HepG2 (cell line): Measurements from ENCODE around the gene CTSZ. TPM values are rescaled to one million over a fixed set of nuclear protein-coding genes. Genes with fewer than 3 reads are reported as not detected.

Source experiments
- ARNT ChIP-seq: fragments of 450-650 bp; IDR thresholded peaks from 2 replicates; pipeline ENCODE4 v1.6.1; 2017
- EEA1 ChIP-seq: sonication (generic); formaldehyde crosslinking; IDR thresholded peaks from 2 replicates; pipeline ENCODE4 v1.5.1; 2020; ENCODE audit warnings: mild to moderate bottlenecking, missing genetic modification reagents, borderline replicate concordance
- HCFC1 ChIP-seq: fragments of 150-350 bp; IDR thresholded peaks from 2 replicates; pipeline ENCODE4 v1.6.1; 2014; ENCODE audit warnings: low read depth, low read length
- HHEX ChIP-seq: IDR thresholded peaks from 2 replicates; pipeline ENCODE4 v1.6.1; 2016; ENCODE audit warnings: control low read depth
- HNF4G ChIP-seq, 2 experiments: sonication (generic) in 1 of 2; formaldehyde crosslinking in 1 of 2; IDR thresholded peaks; 2 replicates each; pipeline versions ENCODE4 v1.4.0 to v1.6.1; 2011 to 2020; ENCODE audit warnings: borderline replicate concordance in 2 of 2, low read depth in 2 of 2, mild to moderate bottlenecking in 2 of 2, low read length in 1 of 2, missing genetic modification reagents in 1 of 2, moderate library complexity in 1 of 2
- IRX3 ChIP-seq: sonication (generic); formaldehyde crosslinking; IDR thresholded peaks from 2 replicates; pipeline ENCODE4 v1.8.1; 2023; ENCODE audit warnings: mild to moderate bottlenecking, low read depth, missing genetic modification reagents, borderline replicate concordance
- MED13 ChIP-seq: sonication (generic); formaldehyde crosslinking; IDR thresholded peaks from 2 replicates; pipeline ENCODE4 v1.5.0; 2020; ENCODE audit warnings: missing genetic modification reagents
- MEIS2 ChIP-seq: sonication (generic); formaldehyde crosslinking; IDR thresholded peaks from 2 replicates; pipeline ENCODE4 v1.9.0; 2021; ENCODE audit warnings: mild to moderate bottlenecking, missing genetic modification reagents
- MTF1 ChIP-seq: sonication (generic); formaldehyde crosslinking; IDR thresholded peaks from 2 replicates; pipeline ENCODE4 v1.5.0; 2020; ENCODE audit warnings: missing genetic modification reagents
- NKX3-1 ChIP-seq: sonication (generic); formaldehyde crosslinking; IDR thresholded peaks from 2 replicates; pipeline ENCODE4 v1.5.0; 2020; ENCODE audit warnings: missing genetic modification reagents
- NR1H2 ChIP-seq: sonication (generic); formaldehyde crosslinking; IDR thresholded peaks from 2 replicates; pipeline ENCODE4 v1.8.1; 2022; ENCODE audit warnings: low read depth, missing genetic modification reagents, borderline replicate concordance
- NR3C1 ChIP-seq: sonication (generic); formaldehyde crosslinking; IDR thresholded peaks from 2 replicates; pipeline ENCODE4 v1.4.0; 2020; ENCODE audit warnings: missing genetic modification reagents
- SOX13 ChIP-seq, 3 experiments: fragments of 450-650 bp in 1 of 3; sonication (generic) in 1 of 3; formaldehyde crosslinking in 1 of 3; IDR thresholded peaks in 2 of 3; conservative IDR thresholded peaks in 1 of 3; 2 replicates each; pipeline versions ENCODE4 v1.5.0 to v1.6.1; 2016 to 2020; ENCODE audit warnings: antibody characterized with exemption in 1 of 3, mild to moderate bottlenecking in 1 of 3, missing compliant biosample characterization in 1 of 3, missing genetic modification reagents in 1 of 3, moderate library complexity in 1 of 3
- TBP ChIP-seq: sonication (generic); formaldehyde crosslinking; IDR thresholded peaks from 2 replicates; pipeline ENCODE4 v1.5.0; 2020; ENCODE audit warnings: missing genetic modification reagents
- ZBTB38 ChIP-seq: sonication (generic); formaldehyde crosslinking; IDR thresholded peaks from 2 replicates; pipeline ENCODE4 v1.5.1; 2020; ENCODE audit warnings: mild to moderate bottlenecking, missing genetic modification reagents
- ZBTB42 ChIP-seq: sonication (generic); formaldehyde crosslinking; IDR thresholded peaks from 2 replicates; pipeline ENCODE4 v1.5.0; 2020; ENCODE audit warnings: mild to moderate bottlenecking, missing genetic modification reagents
- ZBTB49 ChIP-seq: sonication (generic); formaldehyde crosslinking; IDR thresholded peaks from 2 replicates; pipeline ENCODE4 v1.4.0; 2020; ENCODE audit warnings: missing genetic modification reagents, borderline replicate concordance
- ZEB1 ChIP-seq: IDR thresholded peaks from 2 replicates; pipeline ENCODE4 v1.6.1; 2012; ENCODE audit warnings: mild to moderate bottlenecking, low read depth, inconsistent platforms; ENCODE audit not compliant: insufficient replicate concordance
- ZNF354B ChIP-seq: sonication (generic); formaldehyde crosslinking; IDR thresholded peaks from 2 replicates; pipeline ENCODE4 v1.8.0; 2022; ENCODE audit warnings: mild to moderate bottlenecking, missing genetic modification reagents
- ZNF557 ChIP-seq: sonication (generic); formaldehyde crosslinking; IDR thresholded peaks from 2 replicates; pipeline ENCODE4 v1.4.0; 2020; ENCODE audit warnings: missing genetic modification reagents
- ZNF788 ChIP-seq: sonication (generic); formaldehyde crosslinking; IDR thresholded peaks from 2 replicates; pipeline ENCODE4 v1.5.0; 2020; ENCODE audit warnings: mild to moderate bottlenecking, missing genetic modification reagents, borderline replicate concordance
- polyA plus RNA-seq, 8 experiments: library from polyadenylated mRNA; depleted of rRNA in 3 of 8; stranded (reverse) in 7 of 8; unstranded in 1 of 8; fragments of >200 nt; fragmentation: Illumina TruSeq in 4 of 8; extraction: Trizol in 4 of 8; gene quantifications; 2 replicates each; pipeline versions ENCODE4 v1.2.1 to v1.2.3, GENCODE V29; 2011 to 2016; ENCODE audit warnings: low read depth in 4 of 8, missing spikeins in 1 of 8, mixed read lengths in 1 of 8; ENCODE audit not compliant: insufficient read depth in 1 of 8
- total RNA-seq, 5 experiments: library from RNA; depleted of rRNA; stranded (reverse); fragments of >200 nt; fragmentation: Illumina TruSeq; extraction: Trizol; gene quantifications; 2 replicates each; pipeline ENCODE4 v1.2.3, GENCODE V29; 2016; ENCODE audit warnings: low read depth in 1 of 5
- TF ChIP-seq, protein P1 (sequence below): sonication (generic); formaldehyde crosslinking; conservative IDR thresholded peaks from 2 replicates; pipeline ENCODE4 v1.4.0; 2020; ENCODE audit warnings: mild to moderate bottlenecking, missing genetic modification reagents, moderate library complexity

The CTSZ gene
- total and polyA plus RNA-seq, 2 of the 13 experiments (the other 11 are each of a cell fraction or from before 2014, with no cell fraction given) = 0.33 TPM; not detected in 1

DNA sequence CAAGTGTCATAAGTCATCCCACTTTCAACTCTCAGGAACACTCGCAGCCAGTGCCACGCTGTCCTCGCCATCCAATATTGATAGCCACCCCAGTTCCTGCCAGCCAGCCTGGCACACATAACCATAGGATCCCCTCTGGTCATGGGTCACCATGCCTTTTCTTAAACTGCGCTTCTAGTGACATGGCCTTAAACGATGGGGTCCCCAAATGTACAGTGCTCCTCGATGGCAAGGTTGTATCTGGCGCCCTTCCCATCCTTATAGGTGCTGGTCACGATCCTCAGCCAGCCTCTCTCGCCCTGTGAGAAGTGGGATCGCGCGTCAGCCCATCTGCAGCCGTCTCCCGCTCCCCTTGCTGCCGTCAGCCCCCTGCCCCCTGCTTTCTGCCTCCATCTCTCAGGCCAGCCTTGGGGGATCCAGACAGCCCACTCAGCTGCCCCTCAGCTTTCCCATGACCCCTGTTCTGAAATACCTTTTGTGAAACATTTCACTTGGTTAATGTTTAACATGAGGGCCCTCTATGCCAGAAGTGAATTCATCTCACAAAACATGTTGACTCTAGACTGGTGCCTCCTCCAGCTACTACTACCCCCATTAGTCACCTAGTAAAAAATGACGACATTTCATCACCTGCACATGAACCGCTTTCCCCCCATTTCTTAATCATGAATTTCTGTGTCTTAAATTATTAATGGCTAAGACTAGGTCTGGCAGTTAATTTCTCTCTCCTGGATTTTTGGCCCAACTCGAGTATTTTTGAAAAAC lies 11.4 kb downstream of the CTSZ start (continued):
- TF ChIP-seq MTF1 (CRISPR knock-in tag) = no peak
- no peak for TF ChIP-seq MED13 (CRISPR knock-in tag)
- TF ChIP-seq ZBTB49 = no peak
- TF ChIP-seq ZBTB38 (CRISPR knock-in tag) = peak; percentile 94
- no peak for TF ChIP-seq TBP (CRISPR knock-in tag)
- no peak for TF ChIP-seq NR3C1
- TF ChIP-seq, protein P1, sequence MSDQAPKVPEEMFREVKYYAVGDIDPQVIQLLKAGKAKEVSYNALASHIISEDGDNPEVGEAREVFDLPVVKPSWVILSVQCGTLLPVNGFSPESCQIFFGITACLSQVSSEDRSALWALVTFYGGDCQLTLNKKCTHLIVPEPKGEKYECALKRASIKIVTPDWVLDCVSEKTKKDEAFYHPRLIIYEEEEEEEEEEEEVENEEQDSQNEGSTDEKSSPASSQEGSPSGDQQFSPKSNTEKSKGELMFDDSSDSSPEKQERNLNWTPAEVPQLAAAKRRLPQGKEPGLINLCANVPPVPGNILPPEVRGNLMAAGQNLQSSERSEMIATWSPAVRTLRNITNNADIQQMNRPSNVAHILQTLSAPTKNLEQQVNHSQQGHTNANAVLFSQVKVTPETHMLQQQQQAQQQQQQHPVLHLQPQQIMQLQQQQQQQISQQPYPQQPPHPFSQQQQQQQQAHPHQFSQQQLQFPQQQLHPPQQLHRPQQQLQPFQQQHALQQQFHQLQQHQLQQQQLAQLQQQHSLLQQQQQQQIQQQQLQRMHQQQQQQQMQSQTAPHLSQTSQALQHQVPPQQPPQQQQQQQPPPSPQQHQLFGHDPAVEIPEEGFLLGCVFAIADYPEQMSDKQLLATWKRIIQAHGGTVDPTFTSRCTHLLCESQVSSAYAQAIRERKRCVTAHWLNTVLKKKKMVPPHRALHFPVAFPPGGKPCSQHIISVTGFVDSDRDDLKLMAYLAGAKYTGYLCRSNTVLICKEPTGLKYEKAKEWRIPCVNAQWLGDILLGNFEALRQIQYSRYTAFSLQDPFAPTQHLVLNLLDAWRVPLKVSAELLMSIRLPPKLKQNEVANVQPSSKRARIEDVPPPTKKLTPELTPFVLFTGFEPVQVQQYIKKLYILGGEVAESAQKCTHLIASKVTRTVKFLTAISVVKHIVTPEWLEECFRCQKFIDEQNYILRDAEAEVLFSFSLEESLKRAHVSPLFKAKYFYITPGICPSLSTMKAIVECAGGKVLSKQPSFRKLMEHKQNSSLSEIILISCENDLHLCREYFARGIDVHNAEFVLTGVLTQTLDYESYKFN (CRISPR knock-in tag) = peak; percentile 94
- TF ChIP-seq NKX3-1 (CRISPR knock-in tag) = no peak
- no peak for TF ChIP-seq HHEX (CRISPR knock-in tag)
- TF ChIP-seq ZNF788 = no peak
- TF ChIP-seq ZBTB42 (CRISPR knock-in tag) = no peak
- TF ChIP-seq ARNT = no peak
- no peak for TF ChIP-seq SOX13 (IDR thresholded peaks at IDR 0.05)
- peak in 1 of 2 experiments; percentile 63; a peak in 1 of 4 replicates for TF ChIP-seq SOX13 (CRISPR knock-in tag; conservative IDR thresholded peaks at IDR 0.05 in 1 of 2, IDR thresholded peaks at IDR 0.05 in 1 of 2)
- TF ChIP-seq HNF4G (IDR thresholded peaks at IDR 0.05; ENCODE audit: borderline replicate concordance, low read depth, low read length) = no peak
- 0 out of 2 replicates have a peak, but pooled peaks have one; percentile 21 for TF ChIP-seq HNF4G (CRISPR knock-in tag; IDR thresholded peaks at IDR 0.05; ENCODE audit: borderline replicate concordance, low read depth)
- no peak; the same call in 1 of the 2 replicates for TF ChIP-seq HCFC1
- peak; percentile 70; the same call in 1 of the 2 replicates for TF ChIP-seq IRX3 (CRISPR knock-in tag)
- TF ChIP-seq ZNF557 (CRISPR knock-in tag) = no peak
- peak; percentile 58; the same call in 1 of the 2 replicates for TF ChIP-seq MEIS2
- TF ChIP-seq ZEB1 = peak; percentile 62
- 0 out of 2 replicates have a peak, but pooled peaks have one; percentile 51 for TF ChIP-seq EEA1
- no peak for TF ChIP-seq ZNF354B (CRISPR knock-in tag)
- no peak for TF ChIP-seq NR1H2 (CRISPR knock-in tag)
